Measurements from ENCODE around the gene GBX2. TPM values are rescaled to one million over a fixed set of nuclear protein-coding genes. Genes with fewer than 3 reads are reported as not detected.

GBX2 gene
- total RNA-seq, 4 donors from 2014 or later: not detected

GRCh38 chr2:236120829-236121228 is 47.4 kb downstream of the GBX2 start:
- intact Hi-C loops (cut with DNase I): no loop called here
- Histone ChIP-seq H3K9me3 (no peaks in the 10 kb centered on the region), H3K4me1 (no peaks in the 10 kb centered on the region), H3K36me3 (peaks cover 0 to 45% (median 0%) of the 10 kb centered on the region in 3 donors), H3K27me3 (no peaks in the 10 kb centered on the region), H3K27ac (no peak overlapping the region), H3K4me3 (no peak overlapping the region)
- WGBS, 2 donors: 58 to 100% methylated on average over 2 to 4 of the region's 5 CpGs
- no peak for TF ChIP-seq POLR2A (IDR thresholded peaks at IDR 0.05)
- TF ChIP-seq, protein P1, sequence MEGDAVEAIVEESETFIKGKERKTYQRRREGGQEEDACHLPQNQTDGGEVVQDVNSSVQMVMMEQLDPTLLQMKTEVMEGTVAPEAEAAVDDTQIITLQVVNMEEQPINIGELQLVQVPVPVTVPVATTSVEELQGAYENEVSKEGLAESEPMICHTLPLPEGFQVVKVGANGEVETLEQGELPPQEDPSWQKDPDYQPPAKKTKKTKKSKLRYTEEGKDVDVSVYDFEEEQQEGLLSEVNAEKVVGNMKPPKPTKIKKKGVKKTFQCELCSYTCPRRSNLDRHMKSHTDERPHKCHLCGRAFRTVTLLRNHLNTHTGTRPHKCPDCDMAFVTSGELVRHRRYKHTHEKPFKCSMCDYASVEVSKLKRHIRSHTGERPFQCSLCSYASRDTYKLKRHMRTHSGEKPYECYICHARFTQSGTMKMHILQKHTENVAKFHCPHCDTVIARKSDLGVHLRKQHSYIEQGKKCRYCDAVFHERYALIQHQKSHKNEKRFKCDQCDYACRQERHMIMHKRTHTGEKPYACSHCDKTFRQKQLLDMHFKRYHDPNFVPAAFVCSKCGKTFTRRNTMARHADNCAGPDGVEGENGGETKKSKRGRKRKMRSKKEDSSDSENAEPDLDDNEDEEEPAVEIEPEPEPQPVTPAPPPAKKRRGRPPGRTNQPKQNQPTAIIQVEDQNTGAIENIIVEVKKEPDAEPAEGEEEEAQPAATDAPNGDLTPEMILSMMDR (IDR thresholded peaks at IDR 0.05): no peak
- no peak for DNase-seq

DNA sequence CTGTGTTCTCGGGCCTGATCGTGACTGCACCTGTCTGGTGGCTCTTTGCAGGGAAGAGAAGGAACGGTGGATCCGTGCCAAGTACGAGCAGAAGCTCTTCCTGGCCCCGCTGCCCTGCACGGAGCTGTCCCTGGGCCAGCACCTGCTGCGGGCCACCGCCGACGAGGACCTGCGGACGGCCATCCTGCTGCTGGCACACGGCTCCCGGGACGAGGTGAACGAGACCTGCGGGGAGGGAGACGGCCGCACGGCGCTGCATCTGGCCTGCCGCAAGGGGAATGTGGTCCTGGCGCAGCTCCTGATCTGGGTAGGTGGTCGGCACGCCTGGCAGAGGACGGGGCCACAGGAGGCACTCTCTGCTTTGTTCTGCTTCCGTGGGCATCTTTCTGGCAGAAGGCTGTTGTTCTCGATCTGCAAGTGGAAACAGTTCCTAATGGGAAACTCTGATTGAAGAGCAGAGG is 48.0 kb downstream of the GBX2 start:
- Histone ChIP-seq H3K36me3 (peaks cover 0 to 38% (median 0%) of the 10 kb centered on the region in 3 donors), H3K27me3 (no peaks in the 10 kb centered on the region), H3K4me3 (no peak overlapping the region), H3K9me3 (no peaks in the 10 kb centered on the region), H3K27ac (no peak overlapping the region), H3K4me1 (no peaks in the 10 kb centered on the region)
- no peak for DNase-seq
- intact Hi-C loops (cut with DNase I): no loop called here
- TF ChIP-seq, protein P1 (IDR thresholded peaks at IDR 0.05): no peak
- TF ChIP-seq POLR2A (IDR thresholded peaks at IDR 0.05): no peak
- 84 to 87% methylated on average over 11 to 17 of the region's 29 CpGs for WGBS, 2 donors

DNA sequence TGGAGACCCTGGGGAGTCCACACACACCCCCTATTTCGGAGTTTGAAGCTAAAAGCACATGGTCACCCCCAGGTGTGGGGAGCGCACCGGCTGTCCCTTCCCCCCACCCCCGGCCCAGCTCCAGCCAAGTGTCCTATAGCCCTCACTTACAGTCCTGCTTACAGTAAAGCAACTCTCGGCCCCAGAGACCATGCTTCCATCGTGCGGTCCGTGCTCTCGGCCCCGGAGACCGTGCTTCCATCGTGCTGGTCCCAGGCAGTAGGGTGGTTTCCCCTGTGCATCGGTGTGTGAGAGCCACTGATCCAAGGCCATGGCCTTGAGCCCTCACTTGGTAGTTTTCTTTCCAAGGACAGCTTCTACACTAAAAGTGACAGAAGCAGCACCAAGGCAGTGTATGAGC is 48.7 kb downstream of the GBX2 start:
- no peak for TF ChIP-seq POLR2A (IDR thresholded peaks at IDR 0.05)
- TF ChIP-seq, protein P1 (IDR thresholded peaks at IDR 0.05): no peak
- Histone ChIP-seq H3K27me3 (no peaks in the 10 kb centered on the region), H3K27ac (no peak overlapping the region), H3K36me3 (peaks cover 0 to 31% (median 0%) of the 10 kb centered on the region in 3 donors), H3K4me3 (no peak overlapping the region), H3K4me1 (no peaks in the 10 kb centered on the region), H3K9me3 (no peaks in the 10 kb centered on the region)
- intact Hi-C loops (cut with DNase I): no loop called here
- 87 to 90% methylated on average over 3 to 5 of the region's 13 CpGs for WGBS, 2 donors
- DNase-seq: no peak

DNA sequence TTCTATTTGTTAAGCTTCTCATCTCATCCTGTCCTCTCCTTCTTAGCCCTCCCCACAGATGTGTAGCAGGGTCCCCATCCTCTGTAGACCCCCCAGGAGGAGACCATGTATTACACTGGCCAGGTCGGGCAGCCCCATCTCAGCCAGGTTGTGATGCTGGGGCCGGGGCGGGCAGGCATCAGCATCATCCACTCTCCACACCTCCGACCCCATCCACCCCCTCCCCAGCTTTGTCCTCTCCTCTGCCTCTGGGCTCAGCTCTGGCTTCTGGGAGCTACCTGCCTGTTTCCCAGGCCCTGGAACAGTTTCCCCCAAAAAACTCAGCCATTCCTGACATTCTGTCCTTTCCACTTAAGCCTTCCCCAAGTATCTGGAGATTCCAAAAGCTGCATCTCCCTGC is 49.2 kb downstream of the GBX2 start:
- intact Hi-C loops (cut with DNase I): no loop called here
- no peak for DNase-seq

GRCh38 chr2:236117861-236118269 is 50.3 kb downstream of the GBX2 start:
- Histone ChIP-seq H3K4me3 (no peak overlapping the region), H3K27ac (no peak overlapping the region), H3K36me3 (peaks cover 0 to 21% (median 0%) of the 10 kb centered on the region in 3 donors), H3K27me3 (no peaks in the 10 kb centered on the region), H3K4me1 (no peaks in the 10 kb centered on the region), H3K9me3 (no peaks in the 10 kb centered on the region)
- no peak for DNase-seq
- intact Hi-C loops (cut with DNase I): no loop called here
- WGBS, 2 donors: 64 to 70% methylated on average over 10 of the region's 10 CpGs
- TF ChIP-seq POLR2A (IDR thresholded peaks at IDR 0.05): no peak
- TF ChIP-seq, protein P1 (IDR thresholded peaks at IDR 0.05): no peak

More for the DNA sequence above, 49.2 kb downstream of the GBX2 start:
- Histone ChIP-seq H3K27ac (no peak overlapping the region), H3K36me3 (peaks cover 0 to 26% (median 0%) of the 10 kb centered on the region in 3 donors), H3K4me3 (no peak overlapping the region), H3K4me1 (no peaks in the 10 kb centered on the region), H3K9me3 (no peaks in the 10 kb centered on the region), H3K27me3 (no peaks in the 10 kb centered on the region)
- 89 to 94% methylated on average over 4 of the region's 4 CpGs for WGBS, 2 donors
- no peak for TF ChIP-seq POLR2A (IDR thresholded peaks at IDR 0.05)
- TF ChIP-seq, protein P1 (IDR thresholded peaks at IDR 0.05): no peak

Measured in esophagus squamous epithelium (tissue), 5 donors.